NCI-H510A treated with DMSO at 0.1 percent for 48 hours (cell line): Measurements from ENCODE around the gene KRTAP12-4.
A peak's percentile ranks its signal among the peaks of the same experiment; 100 is the strongest.
"Not testable (repeated sequence)": the region's sequence is repeated elsewhere in the genome, so short reads cannot be mapped to it uniquely, and the experiment has no call there.

Source experiments
- DNase-seq: peaks from one replicate; lab custom pipeline; 2025; lab: John Stamatoyannopoulos, UW

Gene KRTAP12-4

GRCh38 chr21:44654576-44655175, at the start of gene KRTAP12-4:
Gene KRTAP12-4, minus strand, starts transcription at chr21:44654659. Its CDS starts 45 bp downstream, at chr21:44654614.
- DNase-seq: no peak

- DNase-seq: no peak
Observed at GRCh38 chr21:44703731-44704635, 49.5 kb upstream of the KRTAP12-4 start.

- DNase-seq: peak; percentile 64
Observed at GRCh38 chr21:44702973-44703730, 48.7 kb upstream of the KRTAP12-4 start.

DNA sequence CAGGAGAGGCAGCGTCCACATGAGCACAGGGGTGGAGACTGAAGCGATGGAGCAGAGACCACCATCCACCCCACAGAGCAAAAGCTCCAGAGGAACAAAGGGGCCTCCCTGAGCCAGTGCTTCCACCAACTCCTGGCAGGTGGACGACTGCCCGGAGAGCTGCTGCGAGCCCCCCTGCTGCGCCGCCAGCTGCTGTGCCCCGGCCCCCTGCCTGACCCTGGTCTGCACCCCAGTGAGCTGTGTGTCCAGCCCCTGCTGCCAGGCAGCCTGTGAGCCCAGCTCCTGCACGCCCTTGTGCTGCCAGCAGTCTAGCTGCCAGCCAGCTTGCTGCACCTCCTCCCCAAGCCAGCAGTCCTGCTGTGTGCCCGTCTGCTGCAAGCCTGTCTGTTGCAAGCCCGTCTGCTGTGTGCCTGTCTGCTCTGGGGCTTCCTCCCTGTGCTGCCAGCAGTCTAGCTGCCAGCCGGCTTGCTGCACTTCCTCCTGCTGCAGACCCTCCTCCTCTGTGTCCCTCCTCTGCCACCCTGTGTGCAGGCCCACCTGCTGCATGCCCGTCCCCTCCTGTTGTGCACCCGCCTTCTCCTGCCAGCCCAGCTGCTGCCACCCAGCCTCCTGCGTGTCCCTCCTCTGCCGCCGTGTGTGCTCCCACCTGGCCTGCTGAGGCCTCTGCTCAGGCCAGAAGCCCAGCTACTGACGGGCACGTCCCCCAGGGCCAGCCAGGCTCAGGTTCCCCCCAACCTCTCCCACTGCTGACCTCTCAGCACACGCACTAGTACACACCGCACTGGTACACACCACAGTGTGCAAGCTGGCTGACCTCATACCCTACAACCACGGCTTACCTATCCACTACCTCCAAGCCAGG, 47.9 kb upstream of the KRTAP12-4 start:
- DNase-seq: no peak

DNA sequence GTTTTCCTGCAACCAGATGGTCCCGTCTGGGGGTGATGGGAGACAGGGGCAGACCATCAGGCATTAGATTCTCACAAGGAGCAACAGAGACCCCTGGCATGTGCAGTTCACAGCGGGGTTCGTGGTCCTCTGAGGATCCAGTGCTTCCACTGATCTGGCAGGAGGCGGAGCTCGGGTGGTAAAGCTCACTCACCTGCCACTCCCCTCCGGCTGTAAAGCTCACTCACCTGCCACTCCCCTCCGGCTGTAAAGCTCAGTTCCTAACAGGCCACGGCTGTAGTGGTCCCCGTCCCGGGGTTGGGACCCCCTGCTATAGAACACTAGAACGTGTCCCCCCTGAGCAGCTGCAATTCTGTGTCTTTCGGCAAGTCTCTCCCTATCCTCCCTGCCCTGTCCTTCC, 47.1 kb upstream of the KRTAP12-4 start:
- DNase-seq: no peak

GRCh38 chr21:44701023-44701400, 46.6 kb upstream of the KRTAP12-4 start:
- no peak for DNase-seq

DNA sequence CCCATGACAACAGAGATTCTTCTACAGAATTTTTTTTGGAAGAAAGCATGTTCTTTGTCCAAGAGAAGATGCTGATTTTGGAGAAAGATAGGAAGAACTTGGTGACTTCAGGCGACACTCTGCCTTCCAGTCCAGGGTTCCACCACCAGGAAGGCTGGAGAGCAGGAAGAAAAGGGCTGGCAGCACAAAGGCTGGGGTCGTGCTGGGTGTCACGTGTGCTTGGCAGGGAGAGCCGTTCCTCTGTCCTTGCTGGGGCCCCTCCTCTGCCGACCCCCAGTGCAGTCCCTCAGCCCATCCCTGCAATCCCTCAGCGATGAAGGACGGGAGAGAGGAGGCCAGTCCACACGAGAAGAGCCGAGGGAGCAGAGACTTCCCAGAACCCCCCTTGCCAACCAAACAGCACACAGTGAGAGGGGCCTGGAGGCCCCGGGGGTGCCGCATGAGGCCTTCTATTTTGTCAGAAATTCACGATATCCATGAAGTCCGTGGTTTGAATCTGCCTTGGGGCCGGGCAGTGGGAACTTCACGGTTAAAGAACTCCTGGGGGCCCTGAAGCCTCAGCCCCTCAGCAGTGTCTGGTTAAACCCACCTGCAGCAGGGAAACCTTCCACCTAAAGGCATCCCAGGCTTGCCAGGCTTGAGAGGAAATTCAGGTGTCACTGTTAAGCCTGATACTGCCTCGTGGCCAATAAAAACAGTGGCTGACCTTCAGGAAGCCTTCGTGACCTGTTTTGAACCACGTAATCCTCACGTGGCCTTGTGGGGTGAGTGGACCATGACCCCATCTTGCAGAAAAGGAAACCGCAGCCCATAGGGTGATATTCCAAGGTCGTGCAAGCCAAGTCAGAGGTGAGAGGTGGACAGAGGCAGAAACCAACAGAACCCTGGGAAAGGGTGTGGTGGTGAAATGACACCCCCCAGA, 45.9 kb upstream of the KRTAP12-4 start:
- DNase-seq: no peak

GRCh38 chr21:44699502-44700001, 45.1 kb upstream of the KRTAP12-4 start:
- DNase-seq: no peak

DNA sequence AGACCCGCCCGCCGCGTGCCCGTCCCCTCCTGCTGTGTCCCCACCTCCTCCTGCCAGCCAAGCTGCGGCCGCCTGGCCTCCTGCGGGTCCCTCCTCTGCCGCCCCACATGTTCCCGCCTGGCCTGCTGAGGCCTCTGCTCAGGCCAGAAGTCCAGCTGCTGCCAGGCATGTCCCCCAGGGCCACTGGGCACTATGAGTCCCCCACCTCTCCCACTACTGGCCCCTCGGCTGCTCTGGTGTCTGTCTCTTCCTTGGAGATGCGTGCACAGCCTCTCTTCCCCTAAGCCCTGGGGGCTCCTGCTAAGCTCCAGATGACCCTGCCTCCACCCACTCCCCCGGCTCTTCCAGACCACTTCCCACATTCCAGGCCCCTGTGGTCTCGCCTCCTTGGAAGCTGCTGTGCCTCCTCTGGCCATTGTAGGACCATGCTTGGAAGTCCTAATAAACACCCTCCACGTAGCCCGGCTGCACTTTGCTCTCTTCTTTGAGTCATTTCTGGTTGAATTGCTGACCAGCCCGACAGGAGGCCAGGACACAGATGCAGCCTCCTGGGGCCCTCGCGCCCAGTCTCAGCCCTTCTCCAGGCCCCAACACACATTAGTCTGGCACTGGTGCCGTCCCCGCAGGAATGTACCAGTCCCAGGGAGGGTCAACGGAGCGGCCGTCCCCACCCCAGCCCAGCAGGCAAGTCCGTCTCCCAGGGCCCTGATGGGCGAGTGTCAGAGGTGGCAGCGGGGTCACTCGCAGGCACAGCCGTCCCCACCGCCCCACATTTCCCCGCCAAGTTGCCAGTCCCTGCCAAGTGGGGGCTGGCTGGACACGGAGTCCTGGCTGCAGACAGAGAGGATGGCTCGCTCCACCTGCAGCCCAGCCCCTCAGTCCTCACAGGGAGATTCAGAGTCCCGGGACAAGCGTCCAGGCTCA, 43.6 kb upstream of the KRTAP12-4 start:
- no peak for DNase-seq

DNA sequence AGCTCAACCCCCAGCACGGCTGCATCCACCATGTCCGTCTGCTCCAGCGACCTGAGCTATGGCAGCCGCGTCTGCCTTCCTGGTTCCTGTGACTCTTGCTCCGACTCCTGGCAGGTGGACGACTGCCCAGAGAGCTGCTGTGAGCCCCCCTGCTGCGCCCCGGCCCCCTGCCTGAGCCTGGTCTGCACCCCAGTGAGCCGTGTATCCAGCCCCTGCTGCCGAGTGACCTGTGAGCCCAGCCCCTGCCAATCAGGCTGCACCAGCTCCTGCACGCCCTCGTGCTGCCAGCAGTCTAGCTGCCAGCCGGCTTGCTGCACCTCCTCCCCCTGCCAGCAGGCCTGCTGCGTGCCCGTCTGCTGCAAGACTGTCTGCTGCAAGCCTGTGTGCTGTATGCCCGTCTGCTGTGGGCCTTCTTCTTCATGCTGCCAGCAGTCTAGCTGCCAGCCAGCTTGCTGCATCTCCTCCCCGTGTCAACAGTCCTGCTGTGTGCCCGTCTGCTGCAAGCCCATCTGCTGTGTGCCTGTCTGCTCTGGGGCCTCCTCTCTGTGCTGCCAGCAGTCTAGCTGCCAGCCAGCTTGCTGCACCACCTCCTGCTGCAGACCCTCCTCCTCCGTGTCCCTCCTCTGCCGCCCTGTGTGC, 42.8 kb upstream of the KRTAP12-4 start, which contains the start of gene KRTAP10-12:
Gene KRTAP10-12, plus strand, starts transcription at position 1 of the 639 bp plus-strand sequence. Its CDS starts 30 bp downstream, at position 31.
- not testable (repeated sequence) for DNase-seq

- no peak for DNase-seq
Observed at GRCh38 chr21:44696572-44696971, 42.1 kb upstream of the KRTAP12-4 start.

DNA sequence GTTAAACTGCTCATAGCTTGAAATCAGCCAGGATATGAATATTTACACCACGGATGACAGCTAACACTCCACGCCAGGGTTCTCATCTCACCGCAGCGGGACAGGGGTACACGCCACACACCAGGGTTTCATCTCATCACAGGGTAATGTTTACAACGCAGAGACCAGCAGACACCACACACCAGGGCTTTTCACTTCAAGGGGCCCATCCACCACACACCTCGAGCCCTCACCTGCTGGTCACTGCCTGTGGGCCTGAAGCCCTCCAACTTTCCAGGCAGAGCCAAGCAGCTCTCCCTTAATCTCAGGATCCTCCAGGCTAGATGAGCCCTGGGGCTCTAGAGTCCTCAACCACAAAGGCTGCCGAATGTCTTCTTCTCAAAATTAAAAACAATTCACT, 41.2 kb upstream of the KRTAP12-4 start:
- DNase-seq: no peak

DNA sequence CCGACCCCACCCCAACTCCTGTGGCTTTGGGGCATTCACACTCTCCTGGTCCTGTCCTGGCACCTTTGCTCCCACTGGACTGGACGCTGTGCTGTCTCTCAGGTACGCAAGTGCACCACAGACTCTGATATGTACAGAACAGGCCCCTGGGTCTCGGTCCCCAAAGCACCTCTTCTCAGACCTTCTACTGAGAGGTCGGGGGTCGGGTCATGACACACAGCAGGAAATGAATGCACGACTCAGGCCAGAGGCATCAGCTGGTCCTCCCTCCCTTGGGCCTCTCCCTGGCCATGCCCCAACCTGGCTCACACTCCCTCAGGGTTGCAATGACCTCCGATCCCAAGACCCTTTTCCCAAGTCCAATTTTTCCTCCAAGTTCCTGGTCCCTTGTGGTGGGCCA, 40.7 kb upstream of the KRTAP12-4 start:
- DNase-seq: no peak

DNA sequence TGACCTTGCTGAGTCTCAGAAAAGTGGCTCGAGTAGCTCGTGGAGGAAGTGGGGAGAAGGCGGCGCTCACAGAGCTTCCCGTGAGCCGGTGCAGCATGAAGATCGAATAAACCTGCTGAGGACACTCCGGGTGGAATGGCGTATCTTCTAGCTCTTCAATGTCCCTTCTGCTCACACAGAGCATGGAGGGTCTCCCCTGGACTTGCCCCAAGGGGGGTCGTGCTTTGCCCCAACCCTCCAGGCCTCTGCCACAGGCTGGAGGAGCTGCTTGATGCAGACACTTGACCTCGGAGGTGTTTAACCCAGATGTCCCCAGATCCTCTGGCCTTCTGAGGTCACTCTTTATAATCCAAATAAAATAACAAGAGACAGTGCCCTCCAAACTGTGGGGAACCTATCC, 40.3 kb upstream of the KRTAP12-4 start:
- DNase-seq: no peak

DNA sequence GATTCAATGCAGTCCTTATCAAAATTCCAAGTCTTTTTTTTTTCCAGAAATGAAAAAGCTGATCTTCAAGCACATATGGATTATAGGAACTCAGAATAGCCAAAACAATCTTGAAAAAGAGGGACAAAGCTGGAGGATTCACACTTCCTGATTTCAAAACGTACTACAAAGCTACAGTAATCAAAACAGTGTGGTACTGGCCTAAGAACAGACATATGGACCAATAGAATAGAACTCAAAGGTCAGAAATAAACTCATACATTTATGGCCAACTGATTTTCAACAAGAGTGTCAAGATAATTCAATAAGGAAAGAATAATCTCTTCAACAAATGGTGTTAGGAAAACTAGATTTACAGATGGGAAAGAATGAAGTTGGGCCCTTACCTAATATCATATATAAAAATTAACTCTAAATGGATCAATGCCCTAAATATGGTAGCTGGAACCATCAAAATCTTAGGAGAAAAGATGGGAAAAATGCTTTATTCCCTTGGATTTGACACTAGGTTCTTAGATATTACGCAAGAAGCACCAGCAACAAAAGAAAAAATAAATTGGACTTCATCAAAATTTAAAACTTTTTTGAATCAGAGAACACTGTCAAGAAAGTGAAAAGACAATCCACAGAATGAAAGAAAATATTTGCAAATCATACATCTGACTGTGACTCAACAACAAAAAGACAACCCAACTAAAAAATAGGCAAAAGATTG, 38.5 kb upstream of the KRTAP12-4 start:
- DNase-seq: no peak

DNA sequence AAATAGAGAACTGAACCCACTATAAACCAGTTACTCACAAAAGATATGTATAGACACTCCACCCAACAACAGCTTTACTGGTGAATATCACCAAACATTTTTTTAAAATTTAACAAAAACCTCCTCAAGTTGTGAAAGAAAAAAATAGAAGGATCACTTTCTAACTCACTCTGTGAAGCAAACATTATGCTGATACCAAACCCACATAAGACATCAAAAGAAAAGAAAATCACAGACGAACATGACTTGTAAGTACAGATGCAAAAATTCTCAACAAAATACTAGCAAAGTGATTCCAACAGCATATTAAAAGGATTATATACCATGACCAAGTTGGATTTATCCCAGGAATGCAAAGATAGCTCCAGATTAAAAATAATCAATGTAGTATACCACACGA, 37.2 kb upstream of the KRTAP12-4 start:
- no peak for DNase-seq

DNA sequence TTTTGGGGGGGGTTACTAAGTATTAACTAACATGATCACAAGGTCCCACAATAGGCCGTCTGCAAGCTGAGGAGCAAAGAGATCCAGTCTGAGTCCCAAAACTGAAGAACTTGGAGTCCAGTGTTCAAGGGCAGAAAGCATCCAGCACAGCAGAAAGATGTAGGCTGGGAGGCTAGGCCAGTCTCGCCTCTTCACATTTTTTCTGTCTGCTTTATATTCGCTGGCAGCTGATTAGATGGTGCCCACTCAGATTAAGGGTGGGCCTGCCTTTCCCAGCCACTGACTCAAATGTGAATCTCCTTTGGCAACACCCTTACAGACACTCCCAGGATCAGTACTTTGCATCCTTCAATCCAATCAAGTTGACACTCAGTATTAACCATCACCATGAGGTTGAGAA, 35.3 kb upstream of the KRTAP12-4 start:
- DNase-seq: not testable (repeated sequence)

- peak; percentile 22 for DNase-seq
Observed at GRCh38 chr21:44687671-44688070, 33.2 kb upstream of the KRTAP12-4 start.
